ENCODE measurements around the gene NUP214. TPM values are rescaled to one million over a fixed set of nuclear protein-coding genes. Genes with fewer than 3 reads are reported as not detected.

Gene NUP214
- total RNA-seq, 4 donors from 2014 or later, result 36.1 to 104 (median 69.6) TPM

- peak in 1 of 2 donors; percentile 59 for DNase-seq (ENCODE audit: low spot score in 2 of 2)
- Histone ChIP-seq H3K27me3 (no peaks in the 10 kb centered on the region), H3K36me3 (peaks cover 45% of the 10 kb centered on the region), H3K27ac (no peak overlapping the region), H3K4me1 (peaks cover 16% of the 10 kb centered on the region), H3K9me3 (no peaks in the 10 kb centered on the region), H3K4me3 (no peak overlapping the region)
- TF ChIP-seq POLR2A (IDR thresholded peaks at IDR 0.05) (no peak), CTCF (IDR thresholded peaks at IDR 0.05) (no peak)
- 94% methylated on average over 8 of the region's 8 CpGs for WGBS
Measured at GRCh38 chr9:131236161-131236560, 110.8 kb downstream of the NUP214 start.

- no peak overlapping the region for H3K4me3 ChIP-seq
- TF ChIP-seq EP300 (IDR thresholded peaks at IDR 0.05) (no peak), POLR2A (IDR thresholded peaks at IDR 0.05) (no peak), POLR2AphosphoS5 (IDR thresholded peaks at IDR 0.05) (no peak), CTCF (IDR thresholded peaks at IDR 0.05) (no peak)
- WGBS, result 87% methylated on average over 5 of the region's 5 CpGs
- H3K9me3 ChIP-seq, result no peaks in the 10 kb centered on the region
- H3K4me1 ChIP-seq, result peaks cover 16% of the 10 kb centered on the region
- no peaks in the 10 kb centered on the region for H3K27me3 ChIP-seq
- peaks cover 39% of the 10 kb centered on the region for H3K36me3 ChIP-seq
- H3K27ac ChIP-seq, result no peak overlapping the region
- DNase-seq (ENCODE audit: low spot score in 2 of 2), result peak in 1 of 2 donors; percentile 7
Measured at GRCh38 chr9:131236761-131237160, 111.4 kb downstream of the NUP214 start.

- H3K36me3 ChIP-seq, result peaks cover 34% of the 10 kb centered on the region
- WGBS, result 65% methylated on average over 6 of the region's 7 CpGs
- peak in 1 of 2 donors; percentile 31 for DNase-seq (ENCODE audit: low spot score in 2 of 2)
- H3K27me3 ChIP-seq, result no peaks in the 10 kb centered on the region
- no peak overlapping the region for H3K4me3 ChIP-seq
- H3K27ac ChIP-seq, result no peak overlapping the region
- H3K9me3 ChIP-seq, result no peaks in the 10 kb centered on the region
- H3K4me1 ChIP-seq, result peaks cover 16% of the 10 kb centered on the region
- no peak for TF ChIP-seq POLR2AphosphoS5 (IDR thresholded peaks at IDR 0.05)
- TF ChIP-seq EP300 (IDR thresholded peaks at IDR 0.05), result no peak
- TF ChIP-seq CTCF (IDR thresholded peaks at IDR 0.05), result no peak
- TF ChIP-seq POLR2A (IDR thresholded peaks at IDR 0.05), result no peak
Measured at GRCh38 chr9:131237291-131237690, 111.9 kb downstream of the NUP214 start.

GRCh38 chr9:131237931-131238401, 112.6 kb downstream of the NUP214 start:
- H3K4me3 ChIP-seq, result peak overlapping the region; percentile 18
- 21% methylated on average over 11 of the region's 11 CpGs for WGBS

More at GRCh38 chr9:131237931-131238401, 112.6 kb downstream of the NUP214 start:
- TF ChIP-seq EP300 (IDR thresholded peaks at IDR 0.05), result no peak
- no peak for TF ChIP-seq CTCF (IDR thresholded peaks at IDR 0.05)
- TF ChIP-seq POLR2A (IDR thresholded peaks at IDR 0.05), result no peak
- no peak for TF ChIP-seq POLR2AphosphoS5 (IDR thresholded peaks at IDR 0.05)
- Histone ChIP-seq H3K4me1 (peaks cover 16% of the 10 kb centered on the region), H3K36me3 (peaks cover 27% of the 10 kb centered on the region), H3K9me3 (no peaks in the 10 kb centered on the region), H3K27ac (no peak overlapping the region), H3K27me3 (no peaks in the 10 kb centered on the region)
- no peak for DNase-seq (ENCODE audit: low spot score in 2 of 2)
